ENCODE results near the gene GSK3B. TPM values are rescaled to one million over a fixed set of nuclear protein-coding genes. Genes with fewer than 3 reads are reported as not detected.

The GSK3B gene
- total RNA-seq, 2 donors from 2014 or later = 57.3 to 59.8 TPM

- Histone ChIP-seq H3K27me3 (ENCODE audit: control insufficient read depth, insufficient read depth, low read length, poor library complexity, severe bottlenecking) (no peaks in the 10 kb centered on the region), H3K9me3 (ENCODE audit: control insufficient read depth, low read length) (no peaks in the 10 kb centered on the region), H3K27ac (ENCODE audit: low read depth, low read length) (no peak overlapping the region), H3K4me1 (ENCODE audit: control insufficient read depth, insufficient read depth, low read length) (no peaks in the 10 kb centered on the region), H3K4me3 (ENCODE audit: low read length) (no peak overlapping the region), H3K9ac (ENCODE audit: extremely low read depth, low read length, poor library complexity, severe bottlenecking) (no peak overlapping the region), H3K36me3 (ENCODE audit: control insufficient read depth, insufficient read depth, low read length) (peaks cover 29% of the 10 kb centered on the region)
- DNase-seq = no peak
- no peak for TF ChIP-seq CTCF (conservative IDR thresholded peaks at IDR 0.05)
- Mint-ChIP-seq H3K4me3 (no peak overlapping the region), H3K27me3 (ENCODE audit: insufficient read depth) (no peaks in the 10 kb centered on the region), H3K9me3 (no peaks in the 10 kb centered on the region), H3K36me3 (ENCODE audit: low read depth) (peaks cover 10% of the 10 kb centered on the region), H3K4me1 (no peaks in the 10 kb centered on the region), H3K27ac (no peak overlapping the region)
Measured at GRCh38 chr3:119870512-119870911, 223.7 kb downstream of the GSK3B start.

- H3K27me3 ChIP-seq (ENCODE audit: control insufficient read depth, insufficient read depth, low read length, poor library complexity, severe bottlenecking) = no peaks in the 10 kb centered on the region
- H3K9ac ChIP-seq (ENCODE audit: extremely low read depth, low read length, poor library complexity, severe bottlenecking) = no peak overlapping the region
- no peak overlapping the region for H3K27ac ChIP-seq (ENCODE audit: low read depth, low read length)
- H3K4me3 ChIP-seq (ENCODE audit: low read length) = no peak overlapping the region
- Mint-ChIP-seq H3K36me3 (ENCODE audit: low read depth) (peaks cover 42% of the 10 kb centered on the region), H3K4me1 (no peaks in the 10 kb centered on the region), H3K4me3 (no peak overlapping the region), H3K9me3 (peaks cover 2% of the 10 kb centered on the region), H3K27ac (peak overlapping the region; percentile 33), H3K27me3 (ENCODE audit: insufficient read depth) (no peaks in the 10 kb centered on the region)
- no peak for DNase-seq
- WGBS, 2 experiments (ENCODE audit: insufficient coverage in 1 of 2, insufficient read length in 1 of 2) = 95 to 100% methylated on average over 4 to 7 of the region's 7 CpGs
- peaks cover 11% of the 10 kb centered on the region for H3K9me3 ChIP-seq (ENCODE audit: control insufficient read depth, low read length)
- no peaks in the 10 kb centered on the region for H3K4me1 ChIP-seq (ENCODE audit: control insufficient read depth, insufficient read depth, low read length)
- no peak for TF ChIP-seq CTCF (conservative IDR thresholded peaks at IDR 0.05)
- peaks cover 56% of the 10 kb centered on the region for H3K36me3 ChIP-seq (ENCODE audit: control insufficient read depth, insufficient read depth, low read length)
Measured at GRCh38 chr3:119864476-119864875, 229.8 kb downstream of the GSK3B start.

GRCh38 chr3:119862616-119863015 lies 231.6 kb downstream of the GSK3B start:
- Mint-ChIP-seq H3K9me3 (peaks cover 13% of the 10 kb centered on the region), H3K4me1 (no peaks in the 10 kb centered on the region), H3K4me3 (no peak overlapping the region), H3K27ac (no peak overlapping the region), H3K27me3 (ENCODE audit: insufficient read depth) (no peaks in the 10 kb centered on the region), H3K36me3 (ENCODE audit: low read depth) (peaks cover 56% of the 10 kb centered on the region)
- WGBS, 2 experiments (ENCODE audit: insufficient coverage in 1 of 2, insufficient read length in 1 of 2) = 97 to 100% methylated on average over 1 to 2 of the region's 2 CpGs
- H3K4me3 ChIP-seq (ENCODE audit: low read length) = no peak overlapping the region
- DNase-seq = no peak
- no peak overlapping the region for H3K27ac ChIP-seq (ENCODE audit: low read depth, low read length)
- no peak overlapping the region for H3K9ac ChIP-seq (ENCODE audit: extremely low read depth, low read length, poor library complexity, severe bottlenecking)
- H3K4me1 ChIP-seq (ENCODE audit: control insufficient read depth, insufficient read depth, low read length) = no peaks in the 10 kb centered on the region
- H3K27me3 ChIP-seq (ENCODE audit: control insufficient read depth, insufficient read depth, low read length, poor library complexity, severe bottlenecking) = no peaks in the 10 kb centered on the region
- H3K36me3 ChIP-seq (ENCODE audit: control insufficient read depth, insufficient read depth, low read length) = peaks cover 66% of the 10 kb centered on the region
- peaks cover 26% of the 10 kb centered on the region for H3K9me3 ChIP-seq (ENCODE audit: control insufficient read depth, low read length)
- no peak for TF ChIP-seq CTCF (conservative IDR thresholded peaks at IDR 0.05)
